ENCODE measurements around the gene PRICKLE4.

- TF ChIP-seq POLR2A (IDR thresholded peaks at IDR 0.05): peak in 2 of 4 donors; percentile 1 to 35
- no peak for TF ChIP-seq CTCF (IDR thresholded peaks at IDR 0.05)
Observed at GRCh38 chr6:41741625-41742490, 38.7 kb upstream of the PRICKLE4 start.
